OCI-LY7 (cell line): ENCODE measurements around the gene ATXN10.

Experiments used
- CTCF ChIP-seq: fragments of 200-600 bp; sonication (generic); conservative IDR thresholded peaks from 2 replicates; pipeline ENCODE4 v1.5.1; 2014; ENCODE audit warnings: mild to moderate bottlenecking, antibody characterized with exemption, low read length, moderate library complexity, mixed read lengths
- EZH2phosphoT487 ChIP-seq: fragments of 200-600 bp; sonication (generic); IDR thresholded peaks from 2 replicates; pipeline ENCODE4 v1.6.1; 2018; ENCODE audit warnings: low read depth, borderline replicate concordance, mild to moderate bottlenecking, mixed run types, antibody characterized with exemption, low read length, moderate library complexity, mixed read lengths

DNA sequence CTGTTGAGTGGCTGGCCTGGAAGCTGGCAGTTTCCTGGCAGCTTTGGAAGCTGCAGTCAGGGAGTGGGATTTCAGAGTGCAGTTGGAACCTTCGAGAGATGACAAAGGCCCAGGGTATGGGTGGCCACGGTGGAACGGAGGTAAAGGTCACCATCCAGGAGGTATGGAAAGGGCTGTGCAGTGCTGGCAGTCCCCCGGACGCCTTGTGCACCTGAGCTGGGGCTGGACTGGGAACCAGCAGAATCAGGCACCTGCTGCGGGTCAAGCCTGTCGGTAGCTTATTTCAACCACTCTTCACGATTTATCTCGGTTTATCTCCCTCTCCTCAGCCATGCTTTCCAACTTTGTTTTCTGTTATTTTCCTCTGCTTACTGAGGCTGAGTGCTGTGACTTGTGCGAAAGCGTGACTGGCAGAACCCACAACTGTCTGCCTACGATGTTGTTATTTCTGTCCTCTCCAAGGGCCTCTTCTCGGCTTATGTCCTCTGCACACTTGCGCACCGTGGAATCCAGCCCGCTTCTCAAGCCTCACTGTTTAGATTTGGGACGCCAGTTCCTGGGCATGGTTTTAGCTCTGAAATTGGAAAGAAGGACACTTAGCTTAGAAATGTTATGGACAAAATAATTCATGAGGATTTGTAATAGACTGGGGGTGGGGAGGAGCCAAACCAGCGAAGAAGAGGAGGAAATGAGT, 24.0 kb upstream of the ATXN10 start:
- TF ChIP-seq CTCF = no peak
- TF ChIP-seq EZH2phosphoT487 = no peak
